ENCODE data around the gene LGMN. TPM values are rescaled to one million over a fixed set of nuclear protein-coding genes. Genes with fewer than 3 reads are reported as not detected.

The LGMN gene
- total and polyA plus RNA-seq, 2 of the 13 experiments (the other 11 are each of a cell fraction or from before 2014, with no cell fraction given): 28.9 to 76.4 TPM

DNA sequence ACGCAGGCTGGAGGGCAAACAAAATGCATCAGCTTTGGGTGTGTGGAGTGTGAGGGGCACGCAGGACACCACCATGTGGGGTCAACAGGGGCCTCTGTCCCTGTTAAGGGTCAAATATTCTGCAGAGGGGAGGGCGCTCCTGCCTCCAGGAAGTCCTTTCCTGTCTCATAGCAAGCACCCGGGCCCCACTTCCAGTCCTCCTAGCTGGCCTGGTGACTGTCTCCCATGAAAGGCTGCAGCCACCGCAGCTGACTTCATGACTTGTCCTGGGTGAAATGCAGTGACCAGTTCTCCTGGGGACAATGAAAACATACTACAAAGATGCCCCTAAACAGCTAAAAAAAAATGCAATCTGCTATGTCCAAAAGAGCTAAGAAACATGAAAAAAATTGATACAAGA lies 53.6 kb downstream of the LGMN start:
- Histone ChIP-seq H3K27ac (ENCODE audit: extremely low read length, insufficient read depth, low read length) (no peak overlapping the region), H3K4me2 (ENCODE audit: low read depth, low read length) (no peak overlapping the region), H3K9me3 (ENCODE audit: low read length) (no peaks in the 10 kb centered on the region), H3K4me3 (replicated peaks in 1 of 3; ENCODE audit: insufficient read depth in 1 of 3, low read depth in 2 of 3, low read length in 3 of 3) (no peak overlapping the region), H3K79me2 (ENCODE audit: insufficient read depth, low read length) (no peaks in the 10 kb centered on the region), H3K36me3 (replicated peaks in 1 of 2; ENCODE audit: control insufficient read depth in 1 of 2, insufficient read depth in 2 of 2, low read length in 2 of 2) (no peaks in the 10 kb centered on the region), H3K9ac (ENCODE audit: insufficient read depth, low read depth, low read length) (no peak overlapping the region), H3K27me3 (ENCODE audit: control insufficient read depth in 1 of 2, insufficient read depth in 2 of 2, low read length in 2 of 2) (no peaks in the 10 kb centered on the region), H4K20me1 (ENCODE audit: insufficient read depth, low read length) (peaks cover 10% of the 10 kb centered on the region; the same call in 1 of the 2 replicates), H2AFZ (ENCODE audit: low read length) (no peak overlapping the region), H3K4me1 (ENCODE audit: insufficient read depth, low read length) (peaks cover 24% of the 10 kb centered on the region)
- in situ Hi-C loops (cut with HindIII; ENCODE audit: extremely low pct_ligation_motif_present, low pct_unique_long_range_greater_than_20kb): no loop called here
- TF ChIP-seq GTF3A (CRISPR knock-in tag; conservative IDR thresholded peaks at IDR 0.05): no peak
- TF ChIP-seq, protein P1, sequence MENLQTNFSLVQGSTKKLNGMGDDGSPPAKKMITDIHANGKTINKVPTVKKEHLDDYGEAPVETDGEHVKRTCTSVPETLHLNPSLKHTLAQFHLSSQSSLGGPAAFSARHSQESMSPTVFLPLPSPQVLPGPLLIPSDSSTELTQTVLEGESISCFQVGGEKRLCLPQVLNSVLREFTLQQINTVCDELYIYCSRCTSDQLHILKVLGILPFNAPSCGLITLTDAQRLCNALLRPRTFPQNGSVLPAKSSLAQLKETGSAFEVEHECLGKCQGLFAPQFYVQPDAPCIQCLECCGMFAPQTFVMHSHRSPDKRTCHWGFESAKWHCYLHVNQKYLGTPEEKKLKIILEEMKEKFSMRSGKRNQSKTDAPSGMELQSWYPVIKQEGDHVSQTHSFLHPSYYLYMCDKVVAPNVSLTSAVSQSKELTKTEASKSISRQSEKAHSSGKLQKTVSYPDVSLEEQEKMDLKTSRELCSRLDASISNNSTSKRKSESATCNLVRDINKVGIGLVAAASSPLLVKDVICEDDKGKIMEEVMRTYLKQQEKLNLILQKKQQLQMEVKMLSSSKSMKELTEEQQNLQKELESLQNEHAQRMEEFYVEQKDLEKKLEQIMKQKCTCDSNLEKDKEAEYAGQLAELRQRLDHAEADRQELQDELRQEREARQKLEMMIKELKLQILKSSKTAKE (CRISPR knock-in tag; IDR thresholded peaks at IDR 0.05; ENCODE audit: borderline replicate concordance): no peak
- no peak for DNase-seq (ENCODE audit: low spot score)
- POLR2A ChIA-PET: no interaction called here
- FAIRE-seq: no peak
- no TSS peak for BruUV-seq (replicated peaks)
- 21% methylated on average over 4 of the region's 5 CpGs for WGBS (ENCODE audit: low lambda C conversion rate)
- ATAC-seq: 0 out of 3 replicates have a peak, but pooled peaks have one; percentile 4
- intact Hi-C loops (cut with micrococcal nuclease; ENCODE audit: unreplicated experiment): loop anchor here (1.0 kb wide), 1 partner anchor 29 kb away; no protein-coding TSS in a partner anchor
- CTCF ChIA-PET (ENCODE audit: low intra/inter-chr PET ratio, low total read pairs): no interaction called here

DNA sequence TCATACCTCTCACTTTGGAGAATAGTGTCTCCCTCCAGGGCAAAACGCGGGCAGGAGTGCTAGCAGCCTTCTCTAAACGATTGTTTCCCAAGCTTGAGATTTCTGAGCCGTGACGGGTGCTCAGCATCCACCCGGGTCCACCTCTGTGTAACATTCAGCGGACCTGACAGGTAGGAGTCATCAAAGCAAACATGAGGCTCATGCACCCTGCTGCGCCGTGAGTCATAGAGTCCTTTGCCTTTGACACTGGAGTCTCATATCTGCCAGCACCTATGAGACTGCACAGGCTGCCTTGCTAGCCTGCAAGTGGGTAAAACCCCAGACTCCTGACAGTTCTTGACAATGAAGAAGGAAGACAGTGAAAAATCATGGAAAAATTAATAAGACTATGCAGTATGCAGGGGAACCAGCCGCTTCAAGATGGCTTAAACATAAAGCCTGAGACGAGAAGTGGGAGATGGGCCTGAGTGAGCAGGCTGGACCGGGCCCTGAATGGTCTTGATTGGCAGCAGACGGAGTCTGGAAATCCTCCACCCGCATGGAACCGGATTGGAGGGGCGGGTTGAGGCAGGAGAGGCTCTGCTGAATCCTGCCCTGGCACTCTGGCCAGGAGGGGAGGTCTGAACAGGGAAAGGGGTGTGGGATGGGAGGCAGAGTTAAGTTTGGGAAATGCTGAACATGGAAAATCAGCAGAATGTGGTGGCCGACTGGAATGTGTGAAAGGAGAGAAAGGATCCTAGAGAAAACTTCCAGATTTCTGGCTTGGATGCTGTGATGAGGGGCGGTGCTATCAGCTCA lies 54.2 kb downstream of the LGMN start:
- CTCF ChIA-PET (ENCODE audit: low intra/inter-chr PET ratio, low total read pairs): no interaction called here
- H4K20me1 ChIP-seq (ENCODE audit: insufficient read depth, low read length): peaks cover 10% of the 10 kb centered on the region; the same call in 1 of the 2 replicates
- H2AFZ ChIP-seq (ENCODE audit: low read length): no peak overlapping the region
- DNase-seq (ENCODE audit: low spot score) (peak; percentile 88), ATAC-seq (peak; percentile 94), FAIRE-seq (peak; percentile 76)
- BruUV-seq (replicated peaks): no TSS peak
- no peak overlapping the region for H3K27ac ChIP-seq (ENCODE audit: extremely low read length, insufficient read depth, low read length)
- peak overlapping the region; percentile 30; the same call in 1 of the 2 replicates for H3K4me2 ChIP-seq (ENCODE audit: low read depth, low read length)
- H3K9me3 ChIP-seq (ENCODE audit: low read length): no peaks in the 10 kb centered on the region
- H3K27me3 ChIP-seq (ENCODE audit: control insufficient read depth in 1 of 2, insufficient read depth in 2 of 2, low read length in 2 of 2): no peaks in the 10 kb centered on the region
- intact Hi-C loops (cut with micrococcal nuclease; ENCODE audit: unreplicated experiment) (loop anchor here (1.0 kb wide), 1 partner anchor 30 kb away; no protein-coding TSS in a partner anchor), in situ Hi-C loops (cut with HindIII; ENCODE audit: extremely low pct_ligation_motif_present, low pct_unique_long_range_greater_than_20kb) (no loop called here)
- WGBS (ENCODE audit: low lambda C conversion rate): 10% methylated on average over 18 of the region's 18 CpGs
- no peaks in the 10 kb centered on the region for H3K36me3 ChIP-seq (replicated peaks in 1 of 2; ENCODE audit: control insufficient read depth in 1 of 2, insufficient read depth in 2 of 2, low read length in 2 of 2)
- H3K4me3 ChIP-seq (replicated peaks in 1 of 3; ENCODE audit: insufficient read depth in 1 of 3, low read depth in 2 of 3, low read length in 3 of 3): no peak overlapping the region
- H3K9ac ChIP-seq (ENCODE audit: insufficient read depth, low read depth, low read length): no peak overlapping the region
- peaks cover 24% of the 10 kb centered on the region for H3K4me1 ChIP-seq (ENCODE audit: insufficient read depth, low read length)
- no peaks in the 10 kb centered on the region for H3K79me2 ChIP-seq (ENCODE audit: insufficient read depth, low read length)
- POLR2A ChIA-PET: interaction anchor here (1.3 kb wide), 1 partner anchor 54 kb away, joined by 3 read pairs; the partner anchor contains the start of gene LGMN
- TF ChIP-seq SOX6 (IDR thresholded peaks at IDR 0.05) (no peak), SOX6 (CRISPR knock-in tag; IDR thresholded peaks at IDR 0.05) (no peak), RARA (CRISPR knock-in tag; IDR thresholded peaks at IDR 0.05) (peak; percentile 39; the same call in 1 of the 2 replicates), MZF1 (CRISPR knock-in tag; IDR thresholded peaks at IDR 0.05; ENCODE audit: borderline replicate concordance) (no peak), HDAC2 (CRISPR knock-in tag; IDR thresholded peaks at IDR 0.05) (0 out of 2 replicates have a peak, but pooled peaks have one; percentile 41), SMC3 (IDR thresholded peaks at IDR 0.05; ENCODE audit: low read length) (no peak), ZNF20 (CRISPR knock-in tag; IDR thresholded peaks at IDR 0.05) (no peak), ZNF816 (CRISPR knock-in tag; IDR thresholded peaks at IDR 0.05; ENCODE audit: borderline replicate concordance) (no peak), ELF3 (CRISPR knock-in tag; IDR thresholded peaks at IDR 0.05) (peak; percentile 29; the same call in 1 of the 2 replicates), MEIS2 (CRISPR knock-in tag; IDR thresholded peaks at IDR 0.05) (peak; percentile 80; the same call in 1 of the 2 replicates), ZNF432 (CRISPR knock-in tag; IDR thresholded peaks at IDR 0.05; ENCODE audit: borderline replicate concordance) (no peak), CHCHD3 (CRISPR knock-in tag; IDR thresholded peaks at IDR 0.05) (no peak), TOPORS (CRISPR knock-in tag; IDR thresholded peaks at IDR 0.05) (no peak), PCBP2 (optimal IDR thresholded peaks at IDR 0.05; ENCODE audit: low read depth, low read length, poor library complexity, severe bottlenecking) (no peak), TGIF2 (CRISPR knock-in tag; IDR thresholded peaks at IDR 0.05) (no peak)
